Testis (tissue), 2 donors: ENCODE data around the gene ZNF32.

Source experiments
- POLR2A ChIP-seq: fragments of 450-650 bp; IDR thresholded peaks from one replicate; pipeline ENCODE4 v1.6.1; 2017; ENCODE audit warnings: antibody characterized with exemption, mild to moderate bottlenecking, moderate library complexity
- TF ChIP-seq, protein P1 (sequence below), 3 experiments: fragments of 450-650 bp in 2 of 3; fragments of 200-600 bp in 1 of 3; sonication (generic) in 1 of 3; IDR thresholded peaks; one replicate each; pipeline ENCODE4 v1.5.1; 2016 to 2019; ENCODE audit warnings: antibody characterized with exemption in 3 of 3, mild to moderate bottlenecking in 2 of 3, moderate library complexity in 1 of 3

DNA sequence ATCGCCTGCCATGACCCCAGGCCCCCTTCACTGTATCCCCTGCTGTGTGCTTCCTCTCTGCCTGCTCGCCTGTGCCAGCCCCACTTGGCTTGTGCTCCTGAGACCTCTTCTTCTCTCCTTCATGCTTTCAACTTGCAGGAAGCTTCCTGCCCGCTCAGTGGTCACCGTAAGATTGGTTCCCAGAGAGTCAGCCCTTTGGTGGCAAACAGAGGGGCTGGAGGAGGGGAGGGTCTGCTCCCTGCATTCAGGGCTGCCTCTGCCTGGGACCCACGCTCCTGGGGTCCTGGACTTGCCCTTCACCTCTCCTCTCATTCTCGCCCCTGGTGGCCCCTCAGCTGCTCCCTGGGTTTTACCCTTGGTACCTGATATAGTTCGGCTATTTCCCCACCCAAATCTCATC, 45.8 kb upstream of the ZNF32 start:
- TF ChIP-seq, protein P1, sequence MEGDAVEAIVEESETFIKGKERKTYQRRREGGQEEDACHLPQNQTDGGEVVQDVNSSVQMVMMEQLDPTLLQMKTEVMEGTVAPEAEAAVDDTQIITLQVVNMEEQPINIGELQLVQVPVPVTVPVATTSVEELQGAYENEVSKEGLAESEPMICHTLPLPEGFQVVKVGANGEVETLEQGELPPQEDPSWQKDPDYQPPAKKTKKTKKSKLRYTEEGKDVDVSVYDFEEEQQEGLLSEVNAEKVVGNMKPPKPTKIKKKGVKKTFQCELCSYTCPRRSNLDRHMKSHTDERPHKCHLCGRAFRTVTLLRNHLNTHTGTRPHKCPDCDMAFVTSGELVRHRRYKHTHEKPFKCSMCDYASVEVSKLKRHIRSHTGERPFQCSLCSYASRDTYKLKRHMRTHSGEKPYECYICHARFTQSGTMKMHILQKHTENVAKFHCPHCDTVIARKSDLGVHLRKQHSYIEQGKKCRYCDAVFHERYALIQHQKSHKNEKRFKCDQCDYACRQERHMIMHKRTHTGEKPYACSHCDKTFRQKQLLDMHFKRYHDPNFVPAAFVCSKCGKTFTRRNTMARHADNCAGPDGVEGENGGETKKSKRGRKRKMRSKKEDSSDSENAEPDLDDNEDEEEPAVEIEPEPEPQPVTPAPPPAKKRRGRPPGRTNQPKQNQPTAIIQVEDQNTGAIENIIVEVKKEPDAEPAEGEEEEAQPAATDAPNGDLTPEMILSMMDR (IDR thresholded peaks at IDR 0.05): no peak
- no peak for TF ChIP-seq POLR2A
